HG03175 (cell line): Measurements from ENCODE around the gene SLC25A21.
"Not testable (repeated sequence)": the region's sequence is repeated elsewhere in the genome, so short reads cannot be mapped to it uniquely, and the experiment has no call there.

Experiments
- ATAC-seq: cut with Tn5 transposase; IDR thresholded peaks from one replicate; pipeline ENCODE4 v1.9.1; 2021; ENCODE audit warnings: mild to moderate bottlenecking, moderate library complexity; ENCODE audit not compliant: unreplicated experiment

Gene SLC25A21

DNA sequence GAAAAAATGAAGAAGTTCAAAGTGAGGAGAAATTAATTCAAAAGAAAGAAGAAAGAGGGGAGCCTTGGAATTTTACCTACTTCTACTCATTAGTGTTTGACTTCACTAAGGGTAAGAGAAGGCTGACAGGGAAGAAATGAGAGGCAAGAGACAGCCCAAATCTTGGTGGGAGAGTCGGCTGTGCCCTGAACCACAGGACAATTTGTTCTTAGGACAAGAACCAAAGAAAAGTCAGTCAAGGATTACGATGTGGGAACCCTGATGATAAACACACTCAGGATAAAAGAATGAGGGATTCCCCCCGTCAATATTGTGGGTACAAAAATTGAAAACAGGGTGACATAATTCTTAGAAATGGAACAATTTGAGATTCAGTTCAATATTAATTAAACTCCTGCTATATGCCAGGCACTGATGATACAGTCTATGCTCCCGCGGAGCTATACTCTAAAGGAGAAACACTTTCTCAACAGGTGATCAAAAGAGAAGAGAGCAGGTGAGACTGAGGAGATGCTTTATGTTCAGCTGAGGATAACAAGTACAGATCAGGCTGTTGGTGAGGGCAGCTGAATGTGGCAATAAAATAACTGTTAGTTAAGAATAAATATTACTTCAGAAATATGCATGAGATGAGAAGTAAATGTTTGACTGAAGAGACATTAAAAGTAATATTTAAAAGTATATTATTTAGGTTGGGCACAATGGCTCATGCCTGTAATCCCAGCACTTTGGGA, 175.4 kb downstream of the SLC25A21 start:
- ATAC-seq: no peak

DNA sequence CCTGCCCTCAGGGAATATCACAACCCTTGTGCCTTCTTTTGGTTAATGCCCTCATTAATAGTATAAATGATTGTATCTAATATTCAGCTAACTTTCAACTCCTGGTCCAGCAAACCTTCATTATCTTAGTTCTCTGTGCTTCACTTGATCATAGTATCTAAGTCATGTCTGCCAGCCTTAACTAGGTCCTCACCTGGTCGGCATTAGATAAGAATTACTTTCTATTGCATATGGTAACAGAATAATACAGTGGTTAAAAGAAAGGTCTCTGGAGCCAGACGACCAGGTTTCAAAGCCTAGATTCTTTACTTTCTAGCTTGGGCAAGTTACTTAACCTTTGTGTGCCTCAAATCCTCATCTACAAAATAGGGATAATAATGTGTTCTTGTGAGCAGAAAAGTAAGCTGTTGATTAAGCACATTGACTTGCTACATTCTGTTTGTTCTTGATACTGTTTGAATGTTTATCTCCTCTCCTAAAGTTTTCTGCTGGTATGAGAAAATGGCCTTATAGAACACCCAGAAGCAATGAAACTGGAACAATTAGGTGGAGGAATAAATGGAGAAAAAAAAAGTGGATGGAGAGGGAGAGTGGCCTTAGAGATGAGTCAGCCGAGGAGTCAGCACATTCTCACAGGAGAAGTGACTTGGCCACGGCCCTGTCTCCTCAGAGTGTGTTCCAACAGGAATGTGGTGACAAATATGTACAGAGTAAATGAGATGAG, 176.1 kb downstream of the SLC25A21 start:
- ATAC-seq: no peak

DNA sequence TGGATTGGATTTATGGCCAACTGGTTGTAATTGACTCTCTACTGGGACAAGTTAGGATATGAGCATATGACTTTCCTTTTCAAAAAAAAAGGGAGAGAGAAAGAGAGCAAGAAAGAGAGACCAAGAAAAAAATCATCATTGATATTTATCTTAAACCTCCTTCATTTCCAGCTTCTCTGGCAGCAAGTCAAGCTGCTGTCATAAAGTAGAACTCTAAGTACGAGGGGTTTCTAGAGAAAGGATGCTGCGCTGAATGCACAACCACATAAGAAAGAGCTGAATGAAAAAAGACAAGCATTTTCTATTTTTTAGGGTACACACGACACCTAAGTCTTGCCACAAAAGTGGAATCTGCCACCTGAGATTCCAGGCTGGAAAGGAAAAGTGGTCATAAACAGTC, 182.6 kb downstream of the SLC25A21 start:
- no peak for ATAC-seq

DNA sequence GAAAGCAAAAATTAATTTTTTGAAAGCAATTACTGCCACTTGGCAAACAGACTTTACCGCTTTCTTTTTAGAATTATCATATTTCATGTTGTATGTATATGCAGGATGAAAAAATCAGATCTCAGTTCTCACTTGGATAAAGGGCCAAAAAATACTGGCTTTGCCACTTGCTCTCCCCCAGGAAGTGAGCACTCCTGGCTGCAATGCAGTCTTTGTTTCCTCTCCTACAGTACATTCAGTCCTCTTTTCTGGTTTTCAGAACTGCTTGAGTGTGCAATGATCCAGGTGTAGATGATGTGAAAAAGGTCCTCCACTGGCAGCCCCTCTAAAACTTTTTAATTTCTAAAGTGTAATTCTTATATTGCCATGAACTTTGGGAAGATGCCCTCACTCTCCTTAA, 183.4 kb downstream of the SLC25A21 start:
- no peak for ATAC-seq

DNA sequence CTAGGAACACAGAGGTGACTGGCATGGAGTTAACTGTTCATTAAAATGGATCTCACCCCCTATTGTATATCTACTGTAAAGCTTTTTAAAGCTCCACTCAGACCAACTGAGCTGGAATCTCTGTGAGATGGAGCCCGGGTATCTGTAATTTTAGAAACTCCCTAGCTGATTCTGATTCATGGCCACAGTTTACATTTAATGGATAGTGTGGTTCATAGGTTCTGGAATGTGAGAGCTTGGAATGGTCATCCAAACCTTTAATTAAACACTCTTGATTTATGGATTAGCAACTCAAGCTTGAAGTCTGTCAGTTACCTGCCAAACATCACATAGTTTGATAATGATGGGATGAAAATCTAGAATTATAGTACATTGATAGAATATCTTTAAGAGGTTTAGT, 183.8 kb downstream of the SLC25A21 start:
- no peak for ATAC-seq

DNA sequence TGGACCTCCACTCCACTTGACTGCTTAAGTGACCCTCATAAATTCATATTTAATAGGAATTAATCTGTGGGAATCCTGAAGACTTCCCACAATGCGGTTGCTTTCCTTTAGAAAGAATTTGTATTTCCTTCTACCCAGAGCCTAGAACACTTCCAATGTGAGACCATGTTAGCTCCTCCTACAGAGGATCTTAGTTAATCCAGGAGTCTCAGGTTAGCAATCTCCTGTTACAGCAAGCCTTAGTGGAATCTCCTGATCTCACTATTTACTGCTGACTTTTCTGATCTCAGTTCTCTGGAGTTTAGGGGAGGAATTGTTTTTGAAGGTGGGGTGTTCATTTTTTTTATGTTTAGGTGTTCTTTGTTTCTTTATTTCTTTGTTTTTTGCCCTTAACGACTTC, 186.0 kb downstream of the SLC25A21 start:
- ATAC-seq: no peak

DNA sequence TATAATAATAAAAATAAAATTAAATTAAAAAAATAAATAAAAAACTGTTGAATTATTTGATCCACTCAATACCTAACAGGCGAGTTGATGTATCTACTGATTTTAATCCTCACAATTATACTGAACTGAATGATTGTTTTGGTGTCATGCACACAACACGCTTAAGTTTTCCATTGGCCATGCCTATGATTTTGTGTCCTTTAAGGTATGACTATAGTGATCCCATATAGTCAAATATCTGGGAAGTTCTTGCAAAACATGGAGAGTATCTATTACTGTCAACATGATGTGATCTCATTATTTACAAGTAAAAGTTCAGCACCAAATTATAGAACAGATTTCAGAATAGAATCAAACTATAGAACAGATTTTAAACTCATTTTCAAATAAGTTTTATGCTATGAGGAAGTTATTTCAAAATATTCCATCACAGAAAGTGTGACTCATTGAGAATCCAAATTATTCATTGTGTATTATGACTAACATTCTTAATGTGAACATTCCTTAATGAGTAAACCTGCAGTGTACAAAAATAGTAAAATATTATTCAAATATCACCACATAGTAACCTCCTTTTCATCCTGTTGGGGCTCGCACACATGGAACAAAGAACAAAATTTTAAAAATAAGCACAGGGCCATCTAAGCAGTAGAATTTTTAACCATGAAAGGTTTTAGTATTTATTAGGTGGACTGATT, 190.4 kb downstream of the SLC25A21 start:
- ATAC-seq: no peak

DNA sequence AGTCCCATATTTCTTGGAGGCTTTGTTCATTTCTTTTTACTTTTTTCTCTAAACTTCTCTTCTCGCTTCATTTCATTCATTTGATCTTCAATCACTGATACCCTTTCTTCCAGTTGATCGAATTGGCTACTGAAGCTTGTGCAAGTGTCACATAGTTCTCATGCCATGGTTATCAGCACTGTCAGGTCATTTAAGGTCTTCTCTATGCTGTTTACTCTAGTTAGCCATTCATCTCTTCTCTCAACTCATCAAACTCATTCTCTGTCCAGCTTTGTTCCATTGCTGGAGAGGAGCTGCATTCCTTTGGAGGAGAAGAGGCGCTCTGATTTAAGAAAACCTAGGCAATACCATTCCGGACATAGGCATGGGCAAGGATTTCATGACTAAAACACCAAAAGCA, 192.0 kb downstream of the SLC25A21 start:
- ATAC-seq: not testable (repeated sequence)

DNA sequence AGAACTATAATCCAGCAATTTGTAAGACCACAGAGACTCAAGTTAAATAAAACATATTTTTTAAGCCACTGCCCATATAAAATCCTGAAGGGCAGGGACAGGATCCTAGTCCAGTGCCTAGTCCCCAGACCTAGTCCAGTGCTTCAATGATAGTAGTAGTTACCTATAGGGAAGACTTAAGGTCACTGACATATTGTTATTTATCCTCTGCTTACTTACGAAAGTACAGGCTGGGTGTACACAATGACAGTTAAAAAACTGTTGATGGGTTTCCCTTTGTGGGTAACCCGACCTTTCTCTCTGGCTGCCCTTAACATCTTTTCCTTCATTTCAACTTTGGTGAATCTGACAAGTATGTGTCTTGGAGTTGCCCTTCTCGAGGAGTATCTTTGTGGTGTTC, 192.5 kb downstream of the SLC25A21 start:
- ATAC-seq: no peak

DNA sequence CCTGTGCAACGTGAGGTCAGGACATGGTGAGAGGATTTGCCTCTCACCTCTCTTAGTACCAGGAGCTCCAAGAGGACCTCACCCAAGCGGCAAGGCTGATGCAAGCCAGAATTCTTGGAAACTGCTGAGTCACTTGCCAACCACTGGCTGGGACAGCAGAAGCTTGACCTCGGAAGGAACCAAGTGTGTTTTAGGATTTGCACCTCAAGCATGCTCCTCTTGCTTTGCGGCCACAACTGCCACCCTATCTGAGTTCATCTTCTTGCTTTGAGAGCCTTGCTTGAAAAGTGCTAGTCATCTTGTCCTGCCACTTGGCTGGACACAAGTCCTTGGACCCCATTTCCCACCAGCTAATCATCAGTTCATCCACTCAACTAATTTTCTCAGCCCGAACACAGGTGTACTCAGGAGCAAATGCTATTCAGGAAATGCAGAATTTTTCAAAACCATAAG, 195.8 kb downstream of the SLC25A21 start:
- no peak for ATAC-seq

DNA sequence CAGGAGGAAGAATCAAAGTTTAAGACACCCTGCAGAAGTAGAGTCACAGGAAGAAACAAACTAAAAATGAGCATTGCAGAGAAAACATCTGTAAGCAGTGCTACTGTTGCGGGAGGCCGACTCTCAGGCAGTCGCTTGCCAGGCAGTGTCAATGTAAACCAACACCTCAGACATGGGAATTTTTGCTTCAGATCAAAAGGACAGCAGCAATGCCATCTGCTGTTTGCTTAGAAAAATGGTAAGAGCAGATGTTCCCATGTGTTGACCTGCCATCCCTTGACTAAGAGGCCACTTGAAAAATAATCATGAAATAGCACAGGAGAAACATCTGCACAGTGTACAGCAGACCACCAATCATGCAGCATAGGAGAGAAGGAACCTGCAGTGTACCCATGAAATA, 196.6 kb downstream of the SLC25A21 start:
- no peak for ATAC-seq

DNA sequence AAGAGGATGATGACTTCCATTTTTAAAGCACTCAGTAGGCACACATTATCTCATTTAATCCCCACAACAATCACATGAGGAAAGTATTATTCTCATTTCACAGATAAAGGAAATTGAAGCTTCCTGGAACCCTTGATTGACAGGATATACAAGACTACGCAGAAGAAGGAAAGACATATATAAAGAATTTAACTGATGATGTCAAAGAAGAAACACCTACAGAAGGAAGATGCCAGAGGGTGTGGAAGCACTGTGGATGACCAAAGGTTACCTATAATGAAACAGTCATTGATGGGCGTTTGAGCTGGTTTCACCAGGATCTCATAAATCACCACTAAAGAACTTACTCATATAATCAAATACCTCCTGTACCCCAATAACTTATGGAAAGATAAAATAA, 197.4 kb downstream of the SLC25A21 start:
- no peak for ATAC-seq

DNA sequence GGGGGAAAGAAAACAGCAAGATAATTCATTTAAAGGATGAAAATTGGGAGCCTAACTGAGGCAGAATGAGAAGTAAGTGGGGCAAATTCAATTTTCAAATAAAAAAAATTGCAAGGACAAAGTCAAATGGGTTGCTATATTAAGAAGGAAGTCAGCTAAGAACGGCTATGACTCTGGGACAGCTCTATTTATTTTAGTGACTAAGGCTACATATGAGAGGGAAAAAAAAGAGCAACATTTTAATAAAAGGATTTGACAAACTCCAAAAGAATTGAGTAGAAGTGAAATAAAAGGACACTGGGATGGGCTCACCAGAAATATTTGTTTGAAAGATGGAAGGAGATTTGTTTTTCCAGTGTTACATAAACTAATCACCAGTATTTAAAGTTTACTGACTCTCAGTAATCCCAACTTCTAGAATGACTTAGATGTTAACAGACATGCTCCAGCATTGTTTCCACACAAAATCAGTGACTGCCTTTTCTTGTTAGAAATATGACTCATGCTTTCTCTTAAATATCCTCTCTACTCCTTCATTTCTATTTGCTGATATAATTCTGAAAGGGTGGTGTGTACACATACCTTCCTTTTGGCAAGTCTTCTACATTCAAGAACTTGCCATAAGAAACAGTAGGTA, 198.5 kb downstream of the SLC25A21 start:
- ATAC-seq: no peak

DNA sequence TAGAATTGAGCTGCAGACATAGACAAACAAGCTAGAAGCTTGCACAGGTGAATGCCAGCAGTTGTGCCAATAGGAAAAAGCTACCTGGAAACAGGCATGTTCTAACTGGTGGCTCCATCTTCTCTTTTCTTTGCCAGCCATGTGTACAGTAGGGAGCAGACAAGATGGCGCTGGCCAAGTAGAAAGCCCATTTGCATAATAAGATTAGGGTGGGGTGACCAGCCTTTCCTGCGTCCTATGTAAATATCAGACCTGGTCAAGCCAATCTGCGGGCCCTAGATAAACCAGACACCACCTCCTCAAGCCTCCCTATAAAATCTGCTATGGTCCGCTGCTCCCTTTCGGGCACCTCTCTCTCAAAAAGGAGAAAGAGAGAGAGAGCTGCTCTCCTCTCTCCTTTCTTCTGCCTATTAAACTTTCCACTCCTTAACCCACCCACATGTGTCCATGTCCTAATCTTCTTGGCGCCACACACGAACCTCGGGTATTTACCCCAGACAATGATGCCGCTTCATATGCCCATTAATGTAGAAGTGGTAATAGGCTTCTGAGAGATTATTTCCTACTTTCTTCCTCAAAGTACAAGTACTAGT, 201.0 kb downstream of the SLC25A21 start:
- ATAC-seq: no peak

DNA sequence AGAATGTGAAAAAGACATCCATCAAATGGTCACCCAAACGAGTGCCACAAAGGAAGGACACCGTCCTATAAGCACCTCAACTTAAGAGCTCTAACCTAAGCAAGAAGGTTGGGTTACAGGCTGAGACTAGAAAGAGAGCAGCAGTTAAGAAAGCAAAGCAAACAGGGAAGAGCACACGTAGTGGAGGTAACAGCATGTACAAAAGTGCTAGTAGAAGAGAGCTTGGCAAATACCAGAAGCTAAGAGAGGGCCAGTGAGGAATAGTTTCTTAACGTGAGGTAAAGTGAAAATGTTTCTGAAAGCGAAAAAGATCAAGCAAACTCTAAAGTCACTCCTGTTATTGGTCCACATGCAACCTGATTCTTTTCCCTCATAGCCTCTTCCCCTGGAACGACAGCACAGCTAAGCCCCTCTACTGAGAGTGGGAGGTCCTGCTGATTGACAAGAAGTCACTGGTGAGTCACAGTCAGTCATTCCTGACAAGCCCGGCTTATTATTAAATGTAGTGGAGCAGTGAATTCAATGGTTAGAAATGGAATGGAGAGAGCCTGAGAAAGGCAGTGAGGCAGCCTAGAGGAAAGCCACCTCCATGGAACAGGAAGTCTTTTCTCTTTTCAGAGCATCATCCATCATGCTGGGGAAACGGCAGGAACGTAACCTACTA, 204.4 kb downstream of the SLC25A21 start:
- no peak for ATAC-seq

DNA sequence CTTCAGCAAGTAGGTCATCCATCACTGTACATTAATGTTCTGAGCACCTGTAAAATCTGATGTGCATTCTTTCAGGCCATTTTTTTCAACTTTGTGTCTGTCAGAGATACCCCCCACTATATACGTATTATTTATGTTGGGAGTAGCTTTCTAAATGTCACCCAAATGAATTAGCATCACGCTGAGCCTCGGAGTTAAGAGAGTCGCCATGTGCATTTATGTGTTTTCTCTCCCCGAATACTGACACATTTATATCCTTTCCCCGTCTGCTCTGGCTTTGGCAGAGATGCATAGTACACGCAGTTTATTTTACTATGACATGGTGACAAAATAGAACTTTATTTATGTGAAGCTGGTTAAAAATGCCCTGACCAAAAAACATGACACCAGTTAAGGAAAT, 216.4 kb downstream of the SLC25A21 start:
- ATAC-seq: no peak

DNA sequence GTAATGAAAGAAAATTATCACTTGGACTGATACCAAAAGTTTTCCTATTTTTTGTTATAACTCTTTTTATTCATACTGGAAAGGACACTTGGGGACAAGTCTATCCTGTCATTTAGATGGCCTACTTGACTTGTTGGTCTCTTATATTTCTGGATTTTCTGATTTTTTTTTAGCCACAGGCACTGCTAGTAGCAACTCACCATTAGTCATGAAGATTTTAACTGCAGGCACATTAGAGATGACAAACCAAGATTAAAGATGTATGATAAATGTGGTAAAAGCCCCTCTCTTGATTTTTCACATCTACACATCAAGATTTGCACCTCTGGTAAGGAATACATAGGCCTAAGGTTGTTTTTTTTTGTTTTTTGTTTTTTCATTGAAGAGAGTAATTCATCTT, 217.0 kb downstream of the SLC25A21 start:
- no peak for ATAC-seq

DNA sequence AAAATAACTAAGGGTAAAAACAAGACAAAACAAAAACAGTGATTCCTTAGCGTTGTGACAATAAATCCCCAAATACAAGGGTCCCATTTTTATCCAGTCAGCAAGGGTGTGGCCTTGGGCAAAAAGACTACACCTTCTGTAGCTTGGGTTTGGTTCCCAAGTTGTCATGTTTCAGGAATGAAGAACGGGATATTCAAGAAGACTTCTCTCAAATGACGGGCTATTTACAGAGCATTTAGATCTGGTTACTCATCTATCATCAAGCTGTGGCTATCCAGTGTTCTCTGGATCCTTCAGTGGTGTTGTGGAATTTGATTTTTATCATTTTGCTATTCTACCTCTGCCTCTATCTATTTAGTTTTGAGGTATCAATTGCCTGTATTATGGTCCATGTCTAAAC, 219.7 kb downstream of the SLC25A21 start:
- no peak for ATAC-seq

DNA sequence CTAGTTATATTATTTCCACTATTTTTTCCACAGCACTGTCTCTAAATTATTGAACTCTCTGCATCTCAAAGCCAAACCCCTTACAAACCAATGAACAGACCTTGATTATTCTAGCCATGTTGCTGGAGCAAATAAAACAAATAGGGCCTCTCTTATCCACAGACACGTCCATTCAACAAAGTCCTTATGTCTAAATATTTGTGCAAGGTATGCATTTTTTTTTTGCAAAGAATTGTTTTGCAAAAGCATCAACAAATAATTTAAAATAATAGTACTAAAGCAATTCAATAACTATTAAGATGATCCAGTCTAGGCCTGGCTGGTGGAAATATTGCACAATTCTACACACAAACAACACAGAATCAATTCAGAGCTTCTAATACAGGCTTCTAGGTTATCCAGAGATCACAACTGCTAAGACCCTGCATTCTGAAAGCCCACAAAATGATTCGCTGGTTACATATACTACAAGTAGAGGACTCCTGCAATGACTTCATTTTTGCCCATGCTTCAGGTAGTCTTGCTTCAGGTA, 221.0 kb downstream of the SLC25A21 start:
- no peak for ATAC-seq

DNA sequence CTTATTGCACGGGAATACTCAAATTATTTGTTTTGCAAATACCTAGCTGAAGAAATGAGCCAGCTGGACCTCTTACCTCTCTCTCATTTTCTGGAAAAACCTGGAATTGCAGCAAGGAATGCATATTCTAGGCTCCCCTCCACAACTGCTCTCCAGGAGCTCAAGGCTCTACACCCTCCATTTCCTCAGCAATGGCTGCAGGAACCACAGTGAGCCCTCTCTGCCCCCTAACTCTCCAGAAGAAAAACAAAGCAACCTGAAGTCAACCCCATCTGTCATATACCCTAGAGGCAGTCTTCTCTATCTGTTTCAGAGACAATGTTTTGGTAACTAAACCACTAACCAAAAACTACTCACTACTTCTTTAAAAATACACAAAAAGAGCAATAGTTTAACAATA, 221.6 kb downstream of the SLC25A21 start:
- ATAC-seq: no peak
